Ectodermal cell (in vitro differentiated cells): ENCODE data around the gene MYL3.

ENCODE experiments used
- H3K27ac ChIP-seq: 2 replicates; pipeline ENCODE4 v1.7.0; 2013; ENCODE audit warnings: mild to moderate bottlenecking, low read depth, low read length; ENCODE audit not compliant: insufficient read depth, poor library complexity, severe bottlenecking
- H3K27me3 ChIP-seq: 2 replicates; pipeline ENCODE4 v1.7.0; 2013; ENCODE audit warnings: mild to moderate bottlenecking, low read length; ENCODE audit not compliant: insufficient read depth, control insufficient read depth, poor library complexity, severe bottlenecking
- H3K36me3 ChIP-seq: one replicate; pipeline ENCODE4 v1.7.0; 2013; ENCODE audit warnings: low read length; ENCODE audit not compliant: control insufficient read depth, insufficient read depth
- H3K4me1 ChIP-seq: one replicate; pipeline ENCODE4 v1.7.0; 2013; ENCODE audit warnings: low read length; ENCODE audit not compliant: control insufficient read depth, insufficient read depth
- H3K4me3 ChIP-seq: 2 replicates; pipeline ENCODE4 v1.7.0; 2013; ENCODE audit warnings: low read depth, low read length, control low read depth; ENCODE audit not compliant: insufficient read depth
- H3K9me3 ChIP-seq: 2 replicates; pipeline ENCODE4 v1.7.0; 2013; ENCODE audit warnings: mild to moderate bottlenecking, low read length, moderate library complexity; ENCODE audit not compliant: control insufficient read depth
- WGBS, 2 experiments: methylation state at CpG; one replicate each; pipeline ENCODE4 v1.1.7; 2013; ENCODE audit warnings: missing lambda C conversion rate in 2 of 2; 5-methylcytosine and 5-hydroxymethylcytosine counted together

Gene MYL3

GRCh38 chr3:46865546-46865945, 2.3 kb upstream of the MYL3 start:
- no peak overlapping the region for H3K4me3 ChIP-seq
- H3K4me1 ChIP-seq, result peaks cover 8% of the 10 kb centered on the region
- no peaks in the 10 kb centered on the region for H3K36me3 ChIP-seq
- H3K27ac ChIP-seq, result no peak overlapping the region
- 72 to 73% methylated on average over 2 of the region's 2 CpGs for WGBS, 2 experiments
- no peaks in the 10 kb centered on the region for H3K9me3 ChIP-seq
- H3K27me3 ChIP-seq, result no peaks in the 10 kb centered on the region

- H3K4me3 ChIP-seq, result no peak overlapping the region
- peaks cover 8% of the 10 kb centered on the region for H3K4me1 ChIP-seq
- H3K27me3 ChIP-seq, result no peaks in the 10 kb centered on the region
- H3K36me3 ChIP-seq, result no peaks in the 10 kb centered on the region
- H3K27ac ChIP-seq, result no peak overlapping the region
- WGBS, 2 experiments, result 82 to 88% methylated on average over 12 of the region's 12 CpGs
- H3K9me3 ChIP-seq, result no peaks in the 10 kb centered on the region
These were observed 1.8 kb upstream of the MYL3 start for GRCh38 chr3:46865031-46865507.

- H3K4me1 ChIP-seq, result peaks cover 8% of the 10 kb centered on the region
- no peaks in the 10 kb centered on the region for H3K27me3 ChIP-seq
- WGBS, 2 experiments, result 88 to 92% methylated on average over 10 of the region's 10 CpGs
- no peaks in the 10 kb centered on the region for H3K9me3 ChIP-seq
- H3K27ac ChIP-seq, result no peak overlapping the region
- no peaks in the 10 kb centered on the region for H3K36me3 ChIP-seq
- H3K4me3 ChIP-seq, result no peak overlapping the region
These were observed 1.0 kb upstream of the MYL3 start for GRCh38 chr3:46864061-46864881.

GRCh38 chr3:46862369-46863025, 747 bp downstream of the MYL3 start:
- WGBS, 2 experiments, result 89 to 96% methylated on average over 7 of the region's 7 CpGs
- Histone ChIP-seq H3K4me3 (no peak overlapping the region), H3K9me3 (no peaks in the 10 kb centered on the region), H3K36me3 (no peaks in the 10 kb centered on the region), H3K4me1 (peaks cover 5% of the 10 kb centered on the region), H3K27ac (no peak overlapping the region), H3K27me3 (no peaks in the 10 kb centered on the region)

- H3K36me3 ChIP-seq, result no peaks in the 10 kb centered on the region
- WGBS, 2 experiments, result 86 to 87% methylated on average over 12 of the region's 12 CpGs
- no peak overlapping the region for H3K4me3 ChIP-seq
- H3K27me3 ChIP-seq, result no peaks in the 10 kb centered on the region
- H3K9me3 ChIP-seq, result no peaks in the 10 kb centered on the region
- peaks cover 5% of the 10 kb centered on the region for H3K4me1 ChIP-seq
- H3K27ac ChIP-seq, result no peak overlapping the region
These were observed 1.5 kb downstream of the MYL3 start for GRCh38 chr3:46861605-46862368.

- no peaks in the 10 kb centered on the region for H3K9me3 ChIP-seq
- no peaks in the 10 kb centered on the region for H3K27me3 ChIP-seq
- 89 to 94% methylated on average over 10 of the region's 10 CpGs for WGBS, 2 experiments
- H3K36me3 ChIP-seq, result no peaks in the 10 kb centered on the region
- peaks cover 5% of the 10 kb centered on the region for H3K4me1 ChIP-seq
- H3K27ac ChIP-seq, result no peak overlapping the region
- no peak overlapping the region for H3K4me3 ChIP-seq
These were observed 2.2 kb downstream of the MYL3 start for GRCh38 chr3:46860810-46861604.

GRCh38 chr3:46860017-46860809, 3.0 kb downstream of the MYL3 start:
- Histone ChIP-seq H3K9me3 (no peaks in the 10 kb centered on the region), H3K4me3 (no peak overlapping the region), H3K27me3 (no peaks in the 10 kb centered on the region), H3K36me3 (no peaks in the 10 kb centered on the region), H3K4me1 (peaks cover 5% of the 10 kb centered on the region), H3K27ac (no peak overlapping the region)
- 91% methylated on average over 19 of the region's 19 CpGs for WGBS, 2 experiments

DNA sequence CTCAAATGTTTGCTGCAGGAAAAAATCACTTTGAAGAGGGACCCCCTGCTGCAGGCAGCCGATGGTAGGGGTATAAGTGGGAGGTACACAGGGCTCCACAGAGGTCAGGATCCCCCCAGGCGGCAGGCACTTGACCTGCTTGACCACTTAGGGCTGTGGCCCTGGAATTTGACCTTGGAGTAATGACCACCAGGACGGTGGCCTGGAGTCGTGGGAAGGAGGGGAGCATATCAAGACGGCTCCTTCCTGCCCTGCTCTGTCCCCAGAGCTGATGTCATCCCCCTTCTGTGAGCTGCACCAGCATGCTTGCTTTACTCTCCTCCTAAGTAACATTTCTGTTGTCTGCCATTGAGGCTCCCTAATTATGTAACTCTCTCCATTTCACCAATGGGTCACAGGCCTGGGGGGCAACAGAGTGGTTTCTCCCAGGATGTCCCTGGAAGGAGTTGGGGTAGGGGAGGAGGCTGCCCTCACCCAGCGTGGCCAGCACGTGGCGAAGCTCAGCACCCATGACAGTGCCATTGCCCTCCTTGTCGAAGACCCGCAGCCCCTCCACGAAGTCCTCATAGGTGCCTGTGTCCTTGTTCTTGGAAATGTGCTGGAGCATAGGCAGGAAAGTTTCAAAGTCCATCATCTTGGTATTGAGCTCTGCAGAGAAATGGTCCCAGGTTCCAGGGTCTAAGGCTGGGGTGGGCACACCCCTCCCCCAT, 4.1 kb downstream of the MYL3 start:
- Histone ChIP-seq H3K27ac (no peak overlapping the region), H3K4me3 (no peak overlapping the region), H3K9me3 (no peaks in the 10 kb centered on the region), H3K36me3 (no peaks in the 10 kb centered on the region), H3K4me1 (peaks cover 5% of the 10 kb centered on the region), H3K27me3 (no peaks in the 10 kb centered on the region)
- WGBS, 2 experiments, result 84% methylated on average over 11 of the region's 11 CpGs

- no peaks in the 10 kb centered on the region for H3K36me3 ChIP-seq
- H3K27me3 ChIP-seq, result no peaks in the 10 kb centered on the region
- no peak overlapping the region for H3K4me3 ChIP-seq
- no peaks in the 10 kb centered on the region for H3K9me3 ChIP-seq
- peaks cover 5% of the 10 kb centered on the region for H3K4me1 ChIP-seq
- H3K27ac ChIP-seq, result no peak overlapping the region
- 89 to 92% methylated on average over 6 of the region's 6 CpGs for WGBS, 2 experiments
These were observed 4.8 kb downstream of the MYL3 start for GRCh38 chr3:46858456-46858855.
